GM12801 (cell line): ENCODE data around the gene PRDM16.

ENCODE experiments used
- CTCF ChIP-seq: IDR thresholded peaks from one replicate; pipeline ENCODE4 v1.5.1; 2011; ENCODE audit warnings: control low read depth; ENCODE audit not compliant: insufficient read length; ENCODE audit errors: extremely low read depth

The PRDM16 gene

DNA sequence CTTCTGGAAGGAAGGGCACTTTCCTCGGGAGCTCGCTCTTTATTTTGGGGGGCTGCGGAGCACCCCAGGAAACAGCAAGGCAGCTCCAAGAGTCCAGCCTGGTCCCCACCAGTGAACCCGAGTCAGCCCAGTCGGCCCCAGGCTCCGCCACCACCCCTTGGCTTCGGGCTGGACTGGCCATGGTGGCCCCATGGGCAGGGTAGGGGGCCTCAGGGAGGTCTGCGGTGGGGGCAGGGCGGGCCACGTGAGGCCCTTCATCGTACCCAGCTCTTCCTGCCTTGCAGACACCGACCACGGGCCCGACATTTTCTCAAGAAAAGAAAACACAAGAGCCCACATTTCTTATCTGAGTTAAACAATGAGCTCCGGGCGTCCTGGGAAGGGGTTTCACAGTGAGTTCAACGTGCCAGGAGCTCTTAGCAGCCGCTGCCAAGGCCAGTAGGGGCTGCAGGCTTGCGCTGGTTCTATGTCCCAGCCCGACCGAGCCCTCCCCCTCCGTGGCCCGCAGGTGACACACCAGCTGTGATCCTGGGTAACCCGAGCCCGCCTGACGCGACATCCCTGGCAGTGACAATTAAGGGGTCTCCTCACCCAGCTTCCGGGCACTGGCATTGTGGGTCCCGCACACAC lies 66.2 kb downstream of the PRDM16 start:
- no peak for TF ChIP-seq CTCF

DNA sequence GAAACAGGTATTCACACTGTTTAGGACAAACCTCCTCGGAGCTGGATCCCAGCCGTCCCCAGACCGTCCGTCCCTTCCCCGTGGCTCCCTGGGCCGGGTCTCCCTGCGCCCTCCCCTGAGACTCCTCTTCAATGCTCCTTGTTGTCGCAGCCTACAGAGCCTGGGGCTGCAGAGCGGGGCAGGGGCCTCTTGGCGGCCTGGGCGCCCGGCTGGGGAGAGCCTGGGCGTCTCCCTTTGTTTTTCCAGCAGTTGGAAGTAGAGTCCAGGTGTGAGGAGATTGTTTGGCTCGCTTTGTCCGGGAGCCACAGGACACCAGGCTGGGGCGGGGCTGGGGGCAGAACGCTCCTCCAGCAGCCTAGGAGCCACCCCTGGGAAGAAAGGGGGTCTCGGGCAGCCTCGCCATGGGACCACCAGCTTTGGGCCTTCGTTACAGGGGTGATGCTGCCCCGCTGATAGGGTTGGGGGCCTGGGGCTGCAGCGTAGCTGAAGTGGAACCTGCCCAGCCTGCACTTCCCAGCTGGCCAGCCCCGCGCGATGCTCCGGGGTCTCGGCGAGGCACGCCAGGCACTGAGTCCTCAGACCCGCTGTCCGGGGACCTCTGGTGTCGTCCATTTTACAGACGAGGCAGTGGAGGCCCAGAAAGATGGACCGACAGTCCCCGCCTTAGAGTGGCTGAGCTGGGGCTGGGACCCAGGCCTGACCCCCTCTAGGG lies 66.9 kb downstream of the PRDM16 start:
- no peak for TF ChIP-seq CTCF

DNA sequence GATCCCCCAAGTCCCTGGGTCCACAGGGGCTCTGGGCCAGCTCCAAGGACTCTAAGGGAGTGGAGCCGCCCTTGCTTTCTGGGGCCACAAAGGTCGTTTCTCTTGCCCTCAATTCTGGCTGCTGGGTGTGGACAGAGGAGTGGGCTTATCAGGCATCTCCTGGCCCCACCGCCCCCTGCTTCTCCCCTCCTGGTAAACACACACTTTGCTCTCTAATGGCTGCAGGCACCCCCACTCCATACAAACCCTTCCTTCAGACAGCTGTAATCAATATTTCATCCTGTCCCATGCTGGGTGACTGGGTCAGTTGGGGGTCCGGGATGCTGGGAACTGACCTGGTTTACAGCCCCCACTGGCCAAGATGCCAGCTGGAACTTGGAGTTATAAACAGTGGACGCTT lies 67.5 kb downstream of the PRDM16 start:
- TF ChIP-seq CTCF: no peak

DNA sequence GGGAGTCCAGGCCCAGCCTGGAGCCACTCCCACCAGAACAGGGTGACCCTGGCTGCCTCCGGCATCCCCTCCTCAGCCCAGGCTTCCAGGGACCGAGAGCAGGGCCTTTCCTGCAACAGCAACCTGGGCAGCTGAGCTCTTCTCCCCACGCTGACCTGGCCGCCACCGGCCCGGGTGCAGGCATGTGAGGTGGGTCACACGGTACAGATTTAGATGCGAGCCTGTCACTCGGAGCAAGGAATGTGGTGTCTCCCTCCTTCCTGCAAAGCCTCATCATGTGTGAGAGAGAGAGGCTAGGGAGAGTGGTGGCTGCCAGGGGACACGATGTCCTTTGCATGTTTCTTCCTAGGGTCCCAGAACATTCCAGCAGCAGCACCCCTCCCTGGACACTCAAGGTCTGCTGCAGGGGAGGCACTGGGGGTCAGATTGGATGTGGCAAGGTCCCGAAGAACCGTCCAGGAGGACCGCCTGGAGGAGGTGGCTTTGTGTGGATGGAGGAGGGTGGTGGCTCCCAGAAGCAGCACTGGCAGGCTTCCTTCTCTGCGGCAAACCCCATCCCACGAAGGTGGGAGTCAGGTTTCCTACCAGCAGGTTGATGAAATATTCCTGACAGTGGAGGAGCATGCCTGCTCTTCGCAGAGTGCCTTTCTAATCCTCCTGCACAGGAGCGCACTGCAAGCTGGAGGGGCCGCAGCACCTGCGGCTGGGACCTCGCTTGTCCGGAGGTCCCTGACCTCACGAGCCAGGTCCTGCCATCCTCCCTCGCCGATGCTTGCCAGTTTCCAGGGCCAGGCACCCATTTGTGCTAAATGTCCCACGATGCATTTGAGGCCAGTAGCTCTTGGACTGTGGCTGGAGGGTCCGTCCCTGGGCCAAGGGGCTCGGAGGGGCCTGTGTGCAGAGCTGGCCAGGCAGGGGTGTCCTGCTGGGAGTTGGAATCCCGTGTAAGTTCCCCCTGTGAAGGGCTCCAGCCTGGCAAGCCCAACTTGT lies 68.4 kb downstream of the PRDM16 start:
- TF ChIP-seq CTCF: no peak

- no peak for TF ChIP-seq CTCF
These were observed 69.7 kb downstream of the PRDM16 start for GRCh38 chr1:3138623-3139151.

- no peak for TF ChIP-seq CTCF
These were observed 70.4 kb downstream of the PRDM16 start for GRCh38 chr1:3139451-3139852.

- TF ChIP-seq CTCF: no peak
These were observed 70.9 kb downstream of the PRDM16 start for GRCh38 chr1:3139871-3140361.
